Activated CD4-positive, alpha-beta memory T cell treated with anti-CD3 and anti-CD28 coated beads, Interleukin-2, amount 10 ng/mL, durations not matched to agents 7 days and 5 days (primary cell): ENCODE data around the gene NAB1. TPM values are rescaled to one million over a fixed set of nuclear protein-coding genes. Genes with fewer than 3 reads are reported as not detected.
A peak's percentile ranks its signal among the peaks of the same experiment; 100 is the strongest.

ENCODE experiments used
- CTCF ChIA-PET: fragments of 350-600 bp; sonication (Branson Sonifier 250); formaldehyde crosslinking; loops from one replicate; lab custom pipeline; 2021; ENCODE audit warnings: antibody characterized with exemption, inconsistent platforms; lab: Charles Lee
- POLR2A ChIA-PET: fragments of 350-600 bp; sonication (Branson Sonifier 250); formaldehyde crosslinking; loops from one replicate; lab custom pipeline; 2021; ENCODE audit warnings: antibody characterized with exemption; lab: Charles Lee
- DNase-seq: peaks from one replicate; pipeline ENCODE4 v3.0.0-alpha.2; 2020
- H3K27ac Mint-ChIP-seq: one replicate; pipeline ENCODE4 v1.8.0; 2021; ENCODE audit warnings: mild to moderate bottlenecking, mixed read lengths
- H3K27me3 Mint-ChIP-seq: one replicate; pipeline ENCODE4 v1.8.0; 2021; ENCODE audit warnings: mixed read lengths
- H3K36me3 Mint-ChIP-seq: one replicate; pipeline ENCODE4 v1.8.0; 2021; ENCODE audit warnings: low read depth, mixed read lengths
- H3K4me1 Mint-ChIP-seq: one replicate; pipeline ENCODE4 v1.8.0; 2021; ENCODE audit warnings: mixed read lengths
- H3K4me3 Mint-ChIP-seq: one replicate; pipeline ENCODE4 v1.8.0; 2021; ENCODE audit warnings: mild to moderate bottlenecking, mixed read lengths
- H3K9me3 Mint-ChIP-seq: one replicate; pipeline ENCODE4 v1.8.0; 2021; ENCODE audit warnings: mixed read lengths
- total RNA-seq, 2 experiments: library from RNA; stranded (reverse); gene quantifications; one replicate each; pipeline ENCODE4 v1.2.3, GENCODE V29; 2021

The NAB1 gene
- total RNA-seq, 2 experiments from 2014 or later = 21.7 to 28.1 TPM

- CTCF ChIA-PET = interaction anchor here (1.1 kb wide), 1 partner anchor 14 kb away, joined by 3 read pairs; no protein-coding TSS in a partner anchor
- H3K36me3 Mint-ChIP-seq = peaks cover 3% of the 10 kb centered on the region
- H3K4me3 Mint-ChIP-seq = no peak overlapping the region
- POLR2A ChIA-PET = no interaction called here
- DNase-seq = no peak
- peaks cover 16% of the 10 kb centered on the region for H3K27me3 Mint-ChIP-seq
- H3K27ac Mint-ChIP-seq = no peak overlapping the region
- peaks cover 11% of the 10 kb centered on the region for H3K4me1 Mint-ChIP-seq
- H3K9me3 Mint-ChIP-seq = peaks cover 9% of the 10 kb centered on the region
Observed at GRCh38 chr2:190625691-190626090, 23.2 kb upstream of the NAB1 start.

DNA sequence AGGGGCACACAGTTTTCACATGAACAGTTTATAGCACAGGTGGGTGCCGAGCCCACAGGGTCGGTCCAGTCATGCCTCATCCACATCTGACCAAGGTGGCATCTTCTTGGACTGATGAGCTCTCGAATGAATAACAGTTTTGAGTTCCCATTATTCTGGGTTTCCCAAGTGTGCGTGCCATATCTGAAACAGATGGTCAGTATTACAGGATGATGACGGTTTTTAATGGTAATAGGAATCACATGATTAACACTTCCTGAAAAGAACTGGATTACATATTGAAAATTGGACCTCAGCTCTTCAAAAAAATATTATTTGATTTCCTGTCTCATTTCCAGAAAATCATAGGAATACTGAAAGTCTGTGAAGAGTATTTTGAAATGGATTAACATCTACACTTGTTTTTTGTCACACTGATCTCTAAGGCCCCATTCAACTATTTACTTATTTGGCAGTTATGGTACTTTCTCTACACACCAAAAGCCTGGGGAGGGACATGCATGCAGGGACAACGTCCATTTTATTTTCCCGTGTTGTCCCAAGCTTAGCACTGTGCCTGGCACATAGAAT, 22.2 kb upstream of the NAB1 start:
- CTCF ChIA-PET = no interaction called here
- Mint-ChIP-seq H3K4me1 (peaks cover 11% of the 10 kb centered on the region), H3K9me3 (peaks cover 9% of the 10 kb centered on the region), H3K27ac (no peak overlapping the region), H3K4me3 (no peak overlapping the region), H3K36me3 (peaks cover 3% of the 10 kb centered on the region), H3K27me3 (peaks cover 16% of the 10 kb centered on the region)
- DNase-seq = no peak
- POLR2A ChIA-PET = interaction anchor here (0.9 kb wide), 1 partner anchor 10 kb away, joined by 3 read pairs; no protein-coding TSS in a partner anchor

DNA sequence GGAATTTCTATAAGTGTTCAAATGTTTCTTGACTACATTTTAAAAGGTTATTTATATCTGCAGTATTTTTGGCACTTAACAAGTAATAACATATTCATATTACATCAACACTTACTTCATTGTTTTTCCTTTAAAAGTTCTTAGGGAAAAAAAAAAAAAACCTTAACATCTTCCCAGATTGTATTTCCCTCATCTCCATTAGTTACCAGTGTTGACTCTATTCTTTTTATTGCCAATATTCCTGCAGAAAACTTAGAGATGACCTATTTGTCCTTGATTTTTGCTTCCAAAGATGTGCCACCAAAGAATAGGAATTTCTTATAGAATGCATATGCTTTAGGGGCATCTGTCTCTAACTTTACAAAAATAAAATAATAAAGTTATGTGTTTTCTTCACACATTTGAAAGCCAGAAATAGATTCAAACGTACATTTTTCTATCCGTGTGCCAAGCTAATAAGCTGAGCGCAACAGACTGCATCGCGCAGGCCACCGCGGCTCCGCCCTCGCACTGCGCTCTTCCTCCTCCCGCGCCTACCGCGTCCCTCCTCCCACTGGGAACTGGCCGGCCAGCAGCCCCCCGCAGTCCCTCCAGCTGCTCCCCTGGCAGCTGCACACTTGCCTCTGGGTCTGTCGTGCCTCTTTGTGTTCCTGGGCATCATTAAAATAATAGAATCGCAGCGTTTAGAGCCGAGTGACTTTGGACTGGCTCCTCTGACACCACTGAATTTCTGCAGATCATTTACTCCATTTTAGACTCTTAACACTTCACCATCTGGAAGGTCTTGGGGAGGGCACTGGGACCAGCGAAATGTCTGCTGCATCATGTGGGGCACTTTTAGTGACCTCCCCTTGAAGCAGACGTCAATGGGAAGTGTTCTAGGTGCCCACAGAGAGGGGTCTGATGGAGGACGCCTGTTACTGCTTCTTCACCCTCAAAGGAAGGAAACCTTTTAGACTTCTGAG, 21.2 kb upstream of the NAB1 start:
- Mint-ChIP-seq H3K4me3 (peak overlapping the region; percentile 70), H3K9me3 (peaks cover 9% of the 10 kb centered on the region), H3K27me3 (peaks cover 16% of the 10 kb centered on the region), H3K36me3 (peaks cover 3% of the 10 kb centered on the region), H3K27ac (no peak overlapping the region), H3K4me1 (peaks cover 11% of the 10 kb centered on the region)
- ChIA-PET POLR2A (no interaction called here), CTCF (no interaction called here)
- no peak for DNase-seq

- peaks cover 11% of the 10 kb centered on the region for H3K4me1 Mint-ChIP-seq
- peaks cover 16% of the 10 kb centered on the region for H3K27me3 Mint-ChIP-seq
- ChIA-PET CTCF (interaction anchor here (1.1 kb wide), 1 partner anchor 28 kb away, joined by 3 read pairs; no protein-coding TSS in a partner anchor), POLR2A (no interaction called here)
- H3K36me3 Mint-ChIP-seq = no peaks in the 10 kb centered on the region
- H3K9me3 Mint-ChIP-seq = peaks cover 5% of the 10 kb centered on the region
- no peak for DNase-seq
- no peak overlapping the region for H3K27ac Mint-ChIP-seq
- H3K4me3 Mint-ChIP-seq = no peak overlapping the region
Observed at GRCh38 chr2:190628591-190629319, 20.1 kb upstream of the NAB1 start.

DNA sequence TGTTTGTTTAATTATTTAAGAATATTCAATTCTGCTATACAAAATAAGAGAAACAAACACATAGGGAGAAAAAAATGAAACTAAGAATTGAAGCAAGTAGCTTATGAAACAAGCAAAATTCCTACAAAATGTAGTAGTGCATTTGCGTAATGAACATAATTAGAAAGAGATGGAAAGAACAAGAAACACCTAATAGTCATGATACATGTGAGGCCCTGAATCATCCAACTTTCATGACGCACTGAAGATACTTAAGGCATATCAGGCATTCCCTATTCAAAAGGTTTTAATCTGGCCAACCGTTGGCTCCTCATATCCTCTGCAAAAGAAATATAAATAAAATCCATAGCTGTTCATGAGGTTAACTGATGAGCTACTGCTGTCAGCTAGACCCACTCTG, 14.5 kb upstream of the NAB1 start:
- H3K27ac Mint-ChIP-seq = no peak overlapping the region
- no peaks in the 10 kb centered on the region for H3K9me3 Mint-ChIP-seq
- POLR2A ChIA-PET = no interaction called here
- CTCF ChIA-PET = interaction anchor here (0.7 to 2.7 kb wide), 2 partner anchors 17 to 250 kb away, joined by 3 to 6 read pairs; no protein-coding TSS in a partner anchor
- H3K4me3 Mint-ChIP-seq = no peak overlapping the region
- no peaks in the 10 kb centered on the region for H3K27me3 Mint-ChIP-seq
- H3K36me3 Mint-ChIP-seq = no peaks in the 10 kb centered on the region
- no peak for DNase-seq
- H3K4me1 Mint-ChIP-seq = no peaks in the 10 kb centered on the region

GRCh38 chr2:190635781-190636180, 13.1 kb upstream of the NAB1 start:
- H3K4me1 Mint-ChIP-seq = no peaks in the 10 kb centered on the region
- ChIA-PET CTCF (interaction anchor here (0.6 to 2.7 kb wide), 4 partner anchors 8 to 145 kb away, joined by 3 to 8 read pairs (median 5); no protein-coding TSS in a partner anchor), POLR2A (interaction anchor here (1.0 to 1.1 kb wide), 2 partner anchors 9 to 26 kb away, joined by 3 read pairs; no protein-coding TSS in a partner anchor)
- H3K27ac Mint-ChIP-seq = no peak overlapping the region
- no peaks in the 10 kb centered on the region for H3K36me3 Mint-ChIP-seq
- no peaks in the 10 kb centered on the region for H3K27me3 Mint-ChIP-seq
- no peaks in the 10 kb centered on the region for H3K9me3 Mint-ChIP-seq
- DNase-seq = no peak
- H3K4me3 Mint-ChIP-seq = no peak overlapping the region

GRCh38 chr2:190636361-190636760, 12.5 kb upstream of the NAB1 start:
- no peaks in the 10 kb centered on the region for H3K9me3 Mint-ChIP-seq
- ChIA-PET POLR2A (interaction anchor here (1.1 kb wide), 1 partner anchor 10 kb away, joined by 3 read pairs; no protein-coding TSS in a partner anchor), CTCF (interaction anchor here (1.5 to 2.7 kb wide), 3 partner anchors 15 to 144 kb away, joined by 4 to 8 read pairs (median 6); no protein-coding TSS in a partner anchor)
- H3K4me3 Mint-ChIP-seq = no peak overlapping the region
- H3K36me3 Mint-ChIP-seq = no peaks in the 10 kb centered on the region
- H3K27me3 Mint-ChIP-seq = no peaks in the 10 kb centered on the region
- H3K4me1 Mint-ChIP-seq = no peaks in the 10 kb centered on the region
- no peak overlapping the region for H3K27ac Mint-ChIP-seq
- DNase-seq = no peak

- Mint-ChIP-seq H3K4me3 (no peak overlapping the region), H3K9me3 (no peaks in the 10 kb centered on the region), H3K27me3 (no peaks in the 10 kb centered on the region), H3K4me1 (no peaks in the 10 kb centered on the region), H3K36me3 (no peaks in the 10 kb centered on the region), H3K27ac (no peak overlapping the region)
- no peak for DNase-seq
- POLR2A ChIA-PET = no interaction called here
- CTCF ChIA-PET = interaction anchor here (1.5 to 2.4 kb wide), 2 partner anchors 43 to 143 kb away, joined by 4 to 8 read pairs; no protein-coding TSS in a partner anchor
Observed at GRCh38 chr2:190637281-190637734, 11.6 kb upstream of the NAB1 start.

GRCh38 chr2:190637903-190638618, 10.8 kb upstream of the NAB1 start:
- no peaks in the 10 kb centered on the region for H3K27me3 Mint-ChIP-seq
- H3K27ac Mint-ChIP-seq = no peak overlapping the region
- H3K4me1 Mint-ChIP-seq = no peaks in the 10 kb centered on the region
- POLR2A ChIA-PET = no interaction called here
- no peak overlapping the region for H3K4me3 Mint-ChIP-seq
- DNase-seq = no peak
- H3K9me3 Mint-ChIP-seq = no peaks in the 10 kb centered on the region
- CTCF ChIA-PET = no interaction called here
- H3K36me3 Mint-ChIP-seq = no peaks in the 10 kb centered on the region

DNA sequence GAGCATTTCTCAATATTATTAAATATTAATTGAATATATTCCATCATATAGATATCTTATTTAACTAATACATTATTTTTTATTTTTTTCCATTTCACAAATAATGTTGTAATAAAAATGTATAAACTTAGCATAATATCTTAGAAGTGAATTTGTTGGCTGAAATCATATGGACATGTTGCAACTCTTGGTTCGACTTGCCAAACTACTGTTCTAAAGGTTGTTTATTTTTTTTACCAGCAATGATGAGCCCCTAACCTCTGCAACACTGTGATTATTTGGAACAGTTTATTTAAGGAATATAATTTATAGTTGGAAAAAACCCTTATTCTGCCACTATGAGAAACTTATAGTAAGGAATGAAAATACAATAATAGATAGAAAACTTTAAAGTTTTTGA, 8.8 kb upstream of the NAB1 start:
- H3K27ac Mint-ChIP-seq = no peak overlapping the region
- POLR2A ChIA-PET = no interaction called here
- CTCF ChIA-PET = no interaction called here
- H3K4me1 Mint-ChIP-seq = no peaks in the 10 kb centered on the region
- H3K27me3 Mint-ChIP-seq = no peaks in the 10 kb centered on the region
- no peak overlapping the region for H3K4me3 Mint-ChIP-seq
- DNase-seq = no peak
- H3K36me3 Mint-ChIP-seq = no peaks in the 10 kb centered on the region
- H3K9me3 Mint-ChIP-seq = no peaks in the 10 kb centered on the region

GRCh38 chr2:190641469-190641868, 7.4 kb upstream of the NAB1 start:
- ChIA-PET POLR2A (no interaction called here), CTCF (no interaction called here)
- no peak for DNase-seq
- no peak overlapping the region for H3K4me3 Mint-ChIP-seq
- no peaks in the 10 kb centered on the region for H3K27me3 Mint-ChIP-seq
- H3K9me3 Mint-ChIP-seq = no peaks in the 10 kb centered on the region
- peaks cover 1% of the 10 kb centered on the region for H3K4me1 Mint-ChIP-seq
- H3K36me3 Mint-ChIP-seq = no peaks in the 10 kb centered on the region
- no peak overlapping the region for H3K27ac Mint-ChIP-seq
